Upper lobe of left lung (tissue), 6 donors: ENCODE results near the gene BMERB1. TPM values are rescaled to one million over a fixed set of nuclear protein-coding genes. Genes with fewer than 3 reads are reported as not detected.

Experiments used
- ATAC-seq, 2 donors: fragments of 200-7000 bp; cut with Tn5 transposase; one replicate each; pipeline ENCODE4 v1.9.1; 2022; ENCODE audit warnings: mild to moderate bottlenecking in 2 of 2, moderate library complexity in 2 of 2; ENCODE audit not compliant: low FRiP score in 2 of 2
- DNase-seq, 2 donors: peaks; one replicate each; pipeline ENCODE4 v3.0.0-alpha.2; 2019 to 2020
- H3K27ac ChIP-seq, 4 donors: fragments of 200-600 bp; sonication (generic); one replicate each; pipeline ENCODE4 v1.5.1; 2016 to 2019
- H3K27me3 ChIP-seq, 4 donors: fragments of 200-600 bp; sonication (generic); one replicate each; pipeline ENCODE4 v1.5.1; 2017 to 2019
- H3K36me3 ChIP-seq, 4 donors: fragments of 200-600 bp; sonication (generic); one replicate each; pipeline ENCODE4 v1.5.1; 2016 to 2019
- H3K4me1 ChIP-seq, 4 donors: fragments of 200-600 bp; sonication (generic); one replicate each; pipeline ENCODE4 v1.5.1; 2018 to 2019
- H3K4me3 ChIP-seq, 4 donors: fragments of 200-600 bp; sonication (generic); one replicate each; pipeline ENCODE4 v1.5.1; 2017 to 2019; ENCODE audit warnings: mild to moderate bottlenecking in 2 of 4, moderate library complexity in 1 of 4
- H3K9me3 ChIP-seq, 4 donors: fragments of 200-600 bp; sonication (generic); one replicate each; pipeline ENCODE4 v1.5.1; 2018 to 2019
- CTCF ChIP-seq, 6 experiments: fragments of 450-650 bp in 4 of 6; fragments of 200-600 bp in 2 of 6; sonication (generic) in 2 of 6; IDR thresholded peaks; one replicate each; pipeline ENCODE4 v1.5.1; 2016 to 2019; ENCODE audit warnings: antibody characterized with exemption in 6 of 6
- EP300 ChIP-seq, 4 donors: sonication (generic); formaldehyde crosslinking; IDR thresholded peaks; one replicate each; pipeline ENCODE4 v1.5.1; 2017; ENCODE audit warnings: antibody characterized with exemption in 4 of 4, control low read depth in 2 of 4
- POLR2A ChIP-seq, 4 donors: fragments of 450-650 bp; IDR thresholded peaks; one replicate each; pipeline ENCODE4 v1.5.1; 2016 to 2017; ENCODE audit warnings: antibody characterized with exemption in 4 of 4, mild to moderate bottlenecking in 2 of 4
- POLR2AphosphoS5 ChIP-seq, 2 donors: sonication (generic); formaldehyde crosslinking; IDR thresholded peaks; one replicate each; pipeline ENCODE4 v1.5.1; 2017; ENCODE audit warnings: antibody characterized with exemption in 2 of 2
- WGBS, 2 donors: methylation state at CpG; one replicate each; pipeline ENCODE4 v1.1.5; 2017 to 2018; 5-methylcytosine and 5-hydroxymethylcytosine counted together
- total RNA-seq, 6 donors: library from RNA; depleted of rRNA in 4 of 6; stranded (reverse); fragments of >200 nt in 4 of 6; gene quantifications; one replicate each; pipeline versions ENCODE4 v1.1.0 to v1.2.1, GENCODE V29; 2016 to 2021
- donor health status: DM: no; HTN: no; CAD: no; lungs with moderate emphysema.
- donor health status: DM: no; HTN: yes; CAD: no; lungs with severe emphysema.

BMERB1 gene
- total RNA-seq, 6 donors from 2014 or later, result 5.2 to 27.6 (median 16.1) TPM

DNA sequence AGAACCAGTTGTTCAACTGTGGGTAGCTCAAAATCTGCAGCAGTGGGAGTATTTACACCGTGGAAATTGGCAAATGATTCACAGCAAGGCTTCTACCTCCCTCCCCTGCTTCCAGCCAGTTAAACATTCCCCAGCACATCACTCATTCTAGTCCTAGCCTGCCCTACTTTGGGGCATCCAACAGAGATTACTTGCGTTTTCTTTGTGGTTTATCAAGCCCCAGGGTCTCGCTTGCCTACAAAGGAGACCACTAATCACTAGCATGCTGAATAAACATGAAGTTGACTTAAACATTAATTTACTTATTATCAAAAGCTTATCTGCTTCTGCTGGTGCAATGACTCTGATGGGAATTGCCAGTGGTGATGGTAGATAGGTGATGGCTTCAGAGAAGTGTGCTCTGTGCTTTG lies 114.1 kb downstream of the BMERB1 start:
- WGBS, 2 donors, result 78 to 93% methylated on average over 3 of the region's 3 CpGs
- TF ChIP-seq POLR2A (IDR thresholded peaks at IDR 0.05), result no peak
- no peak for TF ChIP-seq POLR2AphosphoS5 (IDR thresholded peaks at IDR 0.05)
- no peak for TF ChIP-seq EP300 (IDR thresholded peaks at IDR 0.05)
- no peak for TF ChIP-seq CTCF (IDR thresholded peaks at IDR 0.05)
- Histone ChIP-seq H3K4me3 (no peak overlapping the region), H3K4me1 (peaks cover 0 to 8% (median 1%) of the 10 kb centered on the region in 4 donors), H3K27me3 (no peaks in the 10 kb centered on the region), H3K9me3 (no peaks in the 10 kb centered on the region), H3K36me3 (no peaks in the 10 kb centered on the region), H3K27ac (no peak overlapping the region)
- DNase-seq (no peak), ATAC-seq (no peak)

- no peak for TF ChIP-seq POLR2AphosphoS5 (IDR thresholded peaks at IDR 0.05)
- Histone ChIP-seq H3K4me1 (peaks cover 0 to 8% (median 1%) of the 10 kb centered on the region in 4 donors), H3K9me3 (no peaks in the 10 kb centered on the region), H3K4me3 (no peak overlapping the region), H3K27ac (no peak overlapping the region), H3K36me3 (no peaks in the 10 kb centered on the region), H3K27me3 (no peaks in the 10 kb centered on the region)
- ATAC-seq (no peak), DNase-seq (no peak)
- 88 to 89% methylated on average over 6 of the region's 6 CpGs for WGBS, 2 donors
These were observed 118.1 kb downstream of the BMERB1 start for GRCh38 chr16:15552507-15552906.

DNA sequence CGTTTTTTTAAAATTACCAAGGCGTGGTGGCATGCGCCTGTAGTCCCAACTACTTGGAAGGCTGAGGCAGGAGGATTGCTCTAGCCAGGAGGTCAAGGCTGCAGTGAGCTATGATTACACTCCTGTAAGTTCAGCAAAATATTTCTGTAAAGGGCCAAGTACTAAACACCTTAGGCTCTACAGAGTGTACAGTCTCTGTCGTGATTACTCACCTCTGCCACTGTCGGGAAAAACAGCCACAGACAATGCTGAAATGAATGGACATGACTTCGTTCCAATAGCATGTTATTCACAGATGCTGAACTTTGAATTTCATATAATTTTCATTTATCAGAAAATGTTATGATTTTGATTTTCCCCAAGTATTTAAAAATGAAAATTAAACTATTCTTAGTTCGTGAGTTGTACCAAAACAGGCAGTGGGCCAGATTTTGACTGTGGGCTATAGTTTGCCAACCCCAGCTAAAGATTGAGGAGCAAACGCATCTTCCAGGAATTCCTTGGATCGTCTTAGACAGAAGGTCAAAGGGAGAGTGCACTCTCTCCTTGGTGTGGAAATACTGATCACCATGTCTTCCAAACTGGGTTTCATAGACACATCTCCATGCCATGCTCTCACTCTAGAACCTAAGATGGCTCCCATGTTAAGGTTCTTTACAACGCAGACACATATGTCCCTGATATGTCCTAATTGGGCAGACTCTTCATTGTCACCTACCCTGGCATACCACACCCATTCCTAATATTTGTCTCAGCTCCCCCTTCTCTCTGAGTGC lies 119.1 kb downstream of the BMERB1 start:
- DNase-seq (no peak), ATAC-seq (no peak)
- H3K9me3 ChIP-seq, result no peaks in the 10 kb centered on the region
- WGBS, 2 donors, result 85 to 91% methylated on average over 10 of the region's 10 CpGs
- TF ChIP-seq CTCF (IDR thresholded peaks at IDR 0.05) (no peak), POLR2A (IDR thresholded peaks at IDR 0.05) (no peak), POLR2AphosphoS5 (IDR thresholded peaks at IDR 0.05) (no peak), EP300 (IDR thresholded peaks at IDR 0.05) (no peak)
- no peak overlapping the region for H3K4me3 ChIP-seq
- H3K36me3 ChIP-seq, result no peaks in the 10 kb centered on the region
- H3K4me1 ChIP-seq, result peaks cover 0 to 8% (median 1%) of the 10 kb centered on the region in 4 donors
- H3K27me3 ChIP-seq, result no peaks in the 10 kb centered on the region
- no peak overlapping the region for H3K27ac ChIP-seq

DNA sequence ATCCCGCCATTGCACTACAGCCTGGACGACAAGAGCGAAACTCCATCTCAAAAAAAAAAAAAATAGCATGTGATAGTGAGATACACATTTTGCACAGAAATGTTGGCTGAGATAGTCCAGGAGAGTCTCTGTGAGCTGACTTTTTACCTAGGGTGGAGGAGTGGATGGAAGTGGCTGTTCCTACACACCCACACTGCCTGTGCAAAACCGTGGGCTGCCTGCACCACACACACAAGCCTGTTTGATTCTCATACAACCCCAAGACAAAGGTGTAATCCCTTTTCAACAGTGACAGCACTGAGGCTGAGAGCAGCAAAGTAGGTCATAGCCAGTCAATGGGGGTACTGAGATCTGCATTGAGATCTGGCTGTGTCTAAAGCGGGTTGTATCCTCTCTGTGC lies 121.7 kb downstream of the BMERB1 start:
- TF ChIP-seq POLR2AphosphoS5 (IDR thresholded peaks at IDR 0.05), result no peak
- no peak for TF ChIP-seq CTCF (IDR thresholded peaks at IDR 0.05)
- no peak for TF ChIP-seq EP300 (IDR thresholded peaks at IDR 0.05)
- TF ChIP-seq POLR2A (IDR thresholded peaks at IDR 0.05), result no peak
- Histone ChIP-seq H3K4me3 (no peak overlapping the region), H3K9me3 (no peaks in the 10 kb centered on the region), H3K36me3 (no peaks in the 10 kb centered on the region), H3K4me1 (peaks cover 0 to 1% (median under 1%) of the 10 kb centered on the region in 4 donors), H3K27me3 (no peaks in the 10 kb centered on the region), H3K27ac (no peak overlapping the region)
- WGBS, 2 donors, result 95 to 96% methylated on average over 5 of the region's 5 CpGs
- no peak for DNase-seq
- ATAC-seq, result no peak

DNA sequence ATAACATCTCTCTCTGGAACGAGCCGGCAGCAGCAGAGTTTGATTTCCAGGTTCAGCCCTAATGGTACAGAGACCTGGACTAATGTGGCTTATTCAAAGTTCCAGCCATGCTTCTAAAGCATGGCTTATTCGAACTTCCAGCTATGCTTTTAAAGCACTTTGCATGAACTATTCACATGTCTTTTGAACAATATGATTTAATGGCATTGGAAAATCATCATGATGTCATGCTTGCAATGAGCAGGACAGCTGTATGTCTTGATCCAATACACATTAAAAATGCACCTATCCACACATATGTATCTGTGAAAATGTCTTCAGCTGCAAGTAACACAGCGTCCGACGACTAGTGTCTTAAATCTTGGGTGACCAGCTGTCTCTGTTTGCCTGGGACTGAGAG lies 122.9 kb downstream of the BMERB1 start:
- Histone ChIP-seq H3K9me3 (no peaks in the 10 kb centered on the region), H3K27me3 (no peaks in the 10 kb centered on the region), H3K27ac (no peak overlapping the region), H3K4me1 (no peaks in the 10 kb centered on the region), H3K4me3 (no peak overlapping the region), H3K36me3 (no peaks in the 10 kb centered on the region)
- no peak for DNase-seq
- WGBS, 2 donors, result 77 to 87% methylated on average over 6 of the region's 6 CpGs
- ATAC-seq, result no peak
- TF ChIP-seq CTCF (IDR thresholded peaks at IDR 0.05) (no peak), EP300 (IDR thresholded peaks at IDR 0.05) (no peak), POLR2AphosphoS5 (IDR thresholded peaks at IDR 0.05) (no peak), POLR2A (IDR thresholded peaks at IDR 0.05) (no peak)
